H9 (cell line): ENCODE measurements around the gene MTA3. TPM values are rescaled to one million over a fixed set of nuclear protein-coding genes. Genes with fewer than 3 reads are reported as not detected.

Experiments used
- DNase-seq: peaks from one replicate; pipeline ENCODE4 v3.0.0-alpha.2; 2017
- H2AFZ ChIP-seq: one replicate; pipeline ENCODE4 v1.6.1; 2013; ENCODE audit warnings: mild to moderate bottlenecking, low read length, control low read depth, moderate library complexity
- H2AK5ac ChIP-seq: 2 replicates; pipeline ENCODE4 v1.6.1; 2013; ENCODE audit warnings: low read length, control low read depth, mixed read lengths; ENCODE audit not compliant: insufficient read length
- H2BK120ac ChIP-seq: one replicate; pipeline ENCODE4 v1.6.1; 2013; ENCODE audit warnings: low read depth, mild to moderate bottlenecking, low read length, control low read depth, inconsistent platforms; ENCODE audit not compliant: poor library complexity, severe bottlenecking
- H2BK12ac ChIP-seq: 2 replicates; pipeline ENCODE4 v1.6.1; 2013; ENCODE audit warnings: low read length, control low read depth, mixed read lengths, low read depth; ENCODE audit not compliant: insufficient read length
- H2BK15ac ChIP-seq: 2 replicates; pipeline ENCODE4 v1.6.1; 2013; ENCODE audit warnings: low read depth, low read length, control low read depth
- H2BK20ac ChIP-seq: one replicate; pipeline ENCODE4 v1.6.1; 2013; ENCODE audit warnings: low read depth, mild to moderate bottlenecking, low read length, control low read depth, inconsistent platforms; ENCODE audit not compliant: poor library complexity, severe bottlenecking
- H2BK5ac ChIP-seq: 2 replicates; pipeline ENCODE4 v1.6.1; 2013; ENCODE audit warnings: low read length, control low read depth, mixed read lengths; ENCODE audit not compliant: insufficient read length
- H3K14ac ChIP-seq: 2 replicates; pipeline ENCODE4 v1.6.1; 2013; ENCODE audit warnings: low read length, control low read depth; ENCODE audit not compliant: insufficient read depth
- H3K18ac ChIP-seq: 2 replicates; pipeline ENCODE4 v1.6.1; 2013; ENCODE audit warnings: low read depth, mild to moderate bottlenecking, mixed read lengths, low read length, control low read depth; ENCODE audit not compliant: insufficient read length
- H3K23ac ChIP-seq: 2 replicates; pipeline ENCODE4 v1.6.1; 2013; ENCODE audit warnings: low read length, control low read depth, mixed read lengths, low read depth; ENCODE audit not compliant: insufficient read length
- H3K23me2 ChIP-seq: 2 replicates; pipeline ENCODE4 v1.6.1; 2013; ENCODE audit warnings: low read depth, mild to moderate bottlenecking, mixed read lengths, low read length, control low read depth; ENCODE audit not compliant: insufficient read length, poor library complexity, severe bottlenecking
- H3K27ac ChIP-seq: 2 replicates; pipeline ENCODE4 v1.5.1; 2013; ENCODE audit warnings: low read length, control low read depth, mixed read lengths, low read depth; ENCODE audit not compliant: insufficient read length
- H3K27me3 ChIP-seq: 2 replicates; pipeline ENCODE4 v1.6.1; 2013; ENCODE audit warnings: low read length, control low read depth, inconsistent platforms; ENCODE audit not compliant: insufficient read depth
- H3K4ac ChIP-seq: 2 replicates; pipeline ENCODE4 v1.6.1; 2013; ENCODE audit warnings: low read depth, mild to moderate bottlenecking, control low read depth, inconsistent platforms, low read length, moderate library complexity
- H3K4me1 ChIP-seq: 2 replicates; pipeline ENCODE4 v1.6.1; 2013; ENCODE audit warnings: low read length, control low read depth, inconsistent platforms; ENCODE audit not compliant: insufficient read depth
- H3K4me2 ChIP-seq: 2 replicates; pipeline ENCODE4 v1.6.1; 2013; ENCODE audit warnings: low read length, control low read depth, mixed read lengths; ENCODE audit not compliant: insufficient read length, insufficient read depth
- H3K56ac ChIP-seq: 2 replicates; pipeline ENCODE4 v1.6.1; 2013; ENCODE audit warnings: low read depth, mild to moderate bottlenecking, mixed read lengths, low read length, control low read depth; ENCODE audit not compliant: insufficient read length
- H3K79me1 ChIP-seq: 2 replicates; pipeline ENCODE4 v1.6.1; 2013; ENCODE audit warnings: low read depth, mild to moderate bottlenecking, moderate library complexity, low read length, control low read depth, inconsistent platforms; ENCODE audit not compliant: insufficient read depth, poor library complexity, severe bottlenecking
- H3K79me2 ChIP-seq: 2 replicates; pipeline ENCODE4 v1.6.1; 2013; ENCODE audit warnings: low read length, control low read depth, inconsistent platforms; ENCODE audit not compliant: insufficient read depth
- H3K9ac ChIP-seq: 2 replicates; pipeline ENCODE4 v1.6.1; 2013; ENCODE audit warnings: low read length, control low read depth, mixed read lengths; ENCODE audit not compliant: insufficient read length; ENCODE audit errors: extremely low read depth
- H3K9me3 ChIP-seq: one replicate; pipeline ENCODE4 v1.6.1; 2013; ENCODE audit warnings: low read depth, low read length, inconsistent platforms; ENCODE audit not compliant: control insufficient read depth
- H3T11ph ChIP-seq: one replicate; pipeline ENCODE4 v1.6.1; 2013; ENCODE audit warnings: mild to moderate bottlenecking, low read length, control low read depth, inconsistent platforms
- H4K20me1 ChIP-seq: one replicate; pipeline ENCODE4 v1.6.1; 2013; ENCODE audit not compliant: control insufficient read depth, insufficient read length, insufficient read depth
- H4K5ac ChIP-seq: 2 replicates; pipeline ENCODE4 v1.6.1; 2013; ENCODE audit warnings: low read depth, mild to moderate bottlenecking, mixed read lengths, low read length, control low read depth; ENCODE audit not compliant: insufficient read length
- H4K8ac ChIP-seq: replicated peaks from 2 replicates; pipeline ENCODE4 v1.6.1; 2013; ENCODE audit warnings: low read length, control low read depth, mixed read lengths, low read depth; ENCODE audit not compliant: insufficient read length
- H4K91ac ChIP-seq: 2 replicates; pipeline ENCODE4 v1.6.1; 2013; ENCODE audit warnings: low read depth, mild to moderate bottlenecking, moderate library complexity, mixed read lengths, low read length, control low read depth; ENCODE audit not compliant: insufficient read length
- H3K27ac Mint-ChIP-seq, 3 experiments: 2 replicates in 2 of 3; 3 replicates in 1 of 3; pipeline ENCODE4 v1.8.0; 2020 to 2021; ENCODE audit warnings: mixed read lengths in 3 of 3, mild to moderate bottlenecking in 1 of 3, moderate library complexity in 1 of 3
- H3K27me3 Mint-ChIP-seq: 2 replicates; pipeline ENCODE4 v1.8.0; 2021; ENCODE audit warnings: low read depth, mild to moderate bottlenecking, moderate library complexity, mixed read lengths
- H3K36me3 Mint-ChIP-seq, 3 experiments: 2 replicates in 2 of 3; 3 replicates in 1 of 3; pipeline ENCODE4 v1.8.0; 2020 to 2021; ENCODE audit warnings: low read depth in 3 of 3, mixed read lengths in 3 of 3; ENCODE audit not compliant: insufficient read depth in 1 of 3
- H3K4me1 Mint-ChIP-seq, 2 experiments: 2 replicates each; pipeline ENCODE4 v1.8.0; 2020; ENCODE audit warnings: mixed read lengths in 2 of 2
- H3K4me3 Mint-ChIP-seq, 2 experiments: 2 replicates in 1 of 2; 3 replicates in 1 of 2; pipeline ENCODE4 v1.8.0; 2020 to 2021; ENCODE audit warnings: mild to moderate bottlenecking in 2 of 2, mixed read lengths in 2 of 2, moderate library complexity in 1 of 2
- H3K9me3 Mint-ChIP-seq, 2 experiments: 2 replicates in 1 of 2; 3 replicates in 1 of 2; pipeline ENCODE4 v1.8.0; 2020; ENCODE audit warnings: mild to moderate bottlenecking in 2 of 2, mixed read lengths in 2 of 2, moderate library complexity in 1 of 2
- CTCF ChIP-seq: fragments of 200-600 bp; sonication (generic); conservative IDR thresholded peaks from 3 replicates; pipeline ENCODE4 v1.8.0; 2021; ENCODE audit warnings: antibody characterized with exemption, mild to moderate bottlenecking
- WGBS: extraction: QIAGEN DNeasy Blood & Tissue Kit; methylation state at CpG from one replicate; pipeline ENCODE4 v1.1.7; 2013; ENCODE audit warnings: missing lambda C conversion rate, low lambda C conversion rate, mixed read lengths; ENCODE audit not compliant: insufficient read length; ENCODE audit errors: extremely low coverage; 5-methylcytosine and 5-hydroxymethylcytosine counted together
- total RNA-seq: library from RNA; stranded (reverse); gene quantifications from 2 replicates; pipeline ENCODE4 v1.2.1, GENCODE V29; 2021

MTA3 gene
- total RNA-seq, 1 experiment from 2014 or later, result 253 TPM

DNA sequence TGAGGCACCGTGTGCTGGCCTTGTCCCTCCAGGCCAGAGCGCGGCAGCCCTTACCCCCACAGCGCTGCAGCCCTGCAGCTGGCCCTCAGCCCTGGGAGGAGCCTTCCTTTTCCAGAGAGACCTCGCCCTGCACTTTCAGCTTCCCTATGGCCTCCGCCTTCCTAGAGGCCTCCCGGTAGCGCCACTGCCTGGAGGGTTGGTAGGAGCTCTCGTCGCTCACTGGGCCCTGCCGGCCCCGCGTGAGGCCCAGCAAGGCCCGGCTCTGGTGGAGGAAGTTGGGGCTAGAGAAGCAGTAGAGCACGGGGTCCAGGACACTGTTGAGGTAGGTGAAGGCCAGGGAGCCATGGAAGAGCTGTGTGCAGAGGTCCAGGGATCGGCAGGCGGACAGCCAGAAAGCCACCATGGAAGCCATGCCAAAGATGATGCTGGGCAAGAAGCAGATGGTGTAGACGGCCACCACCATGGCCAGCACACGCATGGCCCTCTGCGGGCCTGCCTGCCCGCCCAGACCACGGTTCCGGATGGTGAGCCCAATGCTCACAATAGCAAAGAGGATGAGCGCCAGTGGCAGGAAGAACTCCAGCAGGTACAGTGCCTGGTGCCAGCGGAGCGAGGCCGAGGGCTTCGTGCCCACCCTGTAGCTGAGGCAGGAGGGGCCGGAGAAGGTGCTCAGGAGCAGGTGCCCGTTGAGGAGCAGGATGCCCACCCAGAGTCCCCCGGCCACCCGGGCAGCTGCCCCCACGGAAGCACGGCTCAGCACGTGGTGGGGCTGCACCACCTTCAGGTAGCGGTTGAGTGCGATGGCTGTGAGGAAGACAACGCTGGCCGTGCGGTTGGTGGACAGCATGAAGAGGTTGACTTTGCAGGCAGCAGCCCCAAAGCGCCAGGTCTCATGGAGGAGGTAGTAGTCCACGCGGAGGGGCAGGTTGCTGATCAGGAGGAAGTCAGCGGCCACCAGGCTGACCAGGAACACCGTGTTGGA, 194.7 kb downstream of the MTA3 start:
- WGBS, result no CpG with 5 or more reads among the region's 45 CpGs
- Histone ChIP-seq H3K18ac (no peak overlapping the region), H2AFZ (no peak overlapping the region), H4K91ac (no peak overlapping the region), H4K8ac (no peak overlapping the region), H2AK5ac (no peak overlapping the region), H2BK120ac (no peak overlapping the region), H2BK5ac (no peak overlapping the region), H2BK15ac (no peak overlapping the region), H3K79me2 (no peaks in the 10 kb centered on the region), H2BK12ac (no peak overlapping the region), H3T11ph (no peak overlapping the region), H2BK20ac (no peak overlapping the region), H3K27ac (no peak overlapping the region), H3K23me2 (no peaks in the 10 kb centered on the region), H3K79me1 (no peaks in the 10 kb centered on the region), H3K9me3 (no peaks in the 10 kb centered on the region), H3K56ac (no peak overlapping the region), H3K4me2 (no peak overlapping the region), H3K4ac (no peak overlapping the region), H4K5ac (no peak overlapping the region), H3K4me1 (no peaks in the 10 kb centered on the region), H3K27me3 (no peaks in the 10 kb centered on the region), H4K20me1 (no peaks in the 10 kb centered on the region), H3K9ac (no peak overlapping the region), H3K23ac (no peak overlapping the region), H3K14ac (no peak overlapping the region)
- Mint-ChIP-seq H3K27me3 (no peaks in the 10 kb centered on the region), H3K36me3 (peaks cover 4 to 9% (median 5%) of the 10 kb centered on the region in 3 experiments; a peak in 6 of 7 replicates), H3K4me3 (no peak overlapping the region), H3K4me1 (peaks cover 7 to 27% of the 10 kb centered on the region in 2 experiments), H3K27ac (peak overlapping the region in 1 of 3 experiments; percentile 92; a peak in 3 of 7 replicates), H3K9me3 (no peaks in the 10 kb centered on the region)
- no peak for TF ChIP-seq CTCF
- no peak for DNase-seq
